Body of pancreas (tissue), 4 donors: ENCODE measurements around the gene ZNF879. TPM values are rescaled to one million over a fixed set of nuclear protein-coding genes. Genes with fewer than 3 reads are reported as not detected.

Source experiments
- ATAC-seq: fragments of 150-250 bp; one replicate; pipeline ENCODE4 v1.9.1; 2016
- DNase-seq, 4 donors: peaks; one replicate each; pipeline ENCODE4 v3.0.0-alpha.2; 2019
- H3K27ac ChIP-seq, 4 donors: fragments of 200-600 bp; sonication (generic); 1 replicate in 3 of 4; 2 replicates in 1 of 4; pipeline versions ENCODE4 v1.5.1 to v1.6.1; 2016 to 2019; ENCODE audit warnings: mild to moderate bottlenecking in 1 of 4, mixed read lengths in 1 of 4, moderate library complexity in 1 of 4
- H3K27me3 ChIP-seq, 2 donors: fragments of 200-600 bp; sonication (generic); one replicate each; pipeline ENCODE4 v1.6.0; 2016; ENCODE audit warnings: mild to moderate bottlenecking in 1 of 2
- H3K36me3 ChIP-seq, 2 donors: fragments of 200-600 bp; sonication (generic); replicated peaks in 1 of 2; 2 replicates each; pipeline ENCODE4 v1.5.1; 2016; ENCODE audit warnings: low read depth in 2 of 2; ENCODE audit not compliant: insufficient read depth in 1 of 2
- H3K4me1 ChIP-seq: fragments of 200-600 bp; sonication (generic); one replicate; pipeline ENCODE4 v1.6.0; 2016
- H3K4me3 ChIP-seq, 2 donors: fragments of 200-600 bp; sonication (generic); 1 replicate in 1 of 2; 2 replicates in 1 of 2; pipeline ENCODE4 v1.5.1; 2016 to 2019
- H3K9me3 ChIP-seq, 3 donors: fragments of 200-600 bp; sonication (generic); 1 replicate in 2 of 3; 2 replicates in 1 of 3; pipeline ENCODE4 v1.5.1; 2016
- CTCF ChIP-seq, 7 experiments: fragments of 450-650 bp in 4 of 7; fragments of 200-600 bp in 3 of 7; sonication (generic) in 3 of 7; IDR thresholded peaks; one replicate each; pipeline ENCODE4 v1.5.1; 2016 to 2019; ENCODE audit warnings: antibody characterized with exemption in 7 of 7
- POLR2A ChIP-seq, 3 donors: fragments of 450-650 bp; IDR thresholded peaks; one replicate each; pipeline ENCODE4 v1.6.1; 2016; ENCODE audit warnings: antibody characterized with exemption in 3 of 3, mild to moderate bottlenecking in 2 of 3
- WGBS, 2 donors: methylation state at CpG; one replicate each; pipeline ENCODE4 v1.1.5; 2017; 5-methylcytosine and 5-hydroxymethylcytosine counted together
- intact Hi-C: fragments of 100-400 bp; cut with DNase I; formaldehyde crosslinking; loops from one replicate; pipeline ENCODE4 v1.15.1; 2023
- total RNA-seq, 2 donors: library from RNA; depleted of rRNA; stranded (reverse); fragments of >200 nt; gene quantifications; one replicate each; pipeline ENCODE4 v1.1.0, GENCODE V29; 2016

The ZNF879 gene
- total RNA-seq, 2 donors from 2014 or later: 1.6 to 2.1 TPM

- intact Hi-C loops: no loop called here
- no peak overlapping the region for H3K27ac ChIP-seq
- no peaks in the 10 kb centered on the region for H3K36me3 ChIP-seq
- H3K4me3 ChIP-seq: no peak overlapping the region
- no peaks in the 10 kb centered on the region for H3K4me1 ChIP-seq
- no peak for DNase-seq
- 18 to 26% methylated on average over 20 to 51 of the region's 53 CpGs for WGBS, 2 donors
- peaks cover 0 to 6% (median 0%) of the 10 kb centered on the region in 3 donors for H3K9me3 ChIP-seq
- no peak for ATAC-seq
- no peaks in the 10 kb centered on the region for H3K27me3 ChIP-seq
- no peak for TF ChIP-seq CTCF (IDR thresholded peaks at IDR 0.05)
- no peak for TF ChIP-seq POLR2A (IDR thresholded peaks at IDR 0.05)
These were observed 29.5 kb upstream of the ZNF879 start for GRCh38 chr5:178993955-178994579.

DNA sequence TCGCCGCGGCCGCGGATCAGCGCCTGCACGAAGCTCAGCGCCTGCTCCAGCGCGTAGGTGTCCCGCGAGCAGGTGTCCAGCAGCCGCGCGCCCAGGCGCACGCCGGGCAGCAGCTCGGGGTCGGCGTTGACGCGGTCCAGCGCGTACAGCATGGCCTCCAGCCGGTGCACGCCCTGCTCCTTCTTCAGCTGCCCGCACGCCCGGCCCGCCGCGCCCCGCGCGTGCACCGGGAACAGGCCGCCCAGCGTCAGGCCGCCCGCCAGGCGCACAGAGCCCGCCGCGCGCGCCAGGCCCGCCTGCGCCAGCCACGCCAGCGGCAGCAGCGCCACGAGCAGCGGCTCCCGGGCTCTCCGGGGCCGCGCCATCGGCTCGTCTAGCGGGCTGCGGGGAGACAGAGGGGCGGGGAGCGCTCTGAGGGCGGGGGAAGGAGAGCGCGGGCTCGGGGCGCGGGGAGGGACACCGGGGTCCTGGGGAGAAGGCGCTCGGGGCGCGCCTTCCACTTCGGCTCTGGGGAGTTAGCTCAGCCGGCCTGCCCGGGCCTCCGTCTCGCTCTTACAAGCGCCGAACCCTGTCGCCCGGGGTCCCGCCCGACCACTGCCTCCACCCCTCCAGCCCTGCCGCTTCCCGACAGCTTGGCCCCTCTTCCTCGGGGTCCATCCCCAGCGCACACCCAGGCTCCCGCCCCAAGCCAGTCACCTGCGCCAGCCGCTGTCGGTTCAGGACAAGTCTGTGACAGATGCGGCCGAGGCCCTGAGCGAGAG lies 28.8 kb upstream of the ZNF879 start, which contains the start of gene GRM6:
GRM6 (minus strand) TSS at position 741 of the 761 bp plus-strand sequence; CDS start at position 365, 376 bp downstream.
- Histone ChIP-seq H3K9me3 (no peaks in the 10 kb centered on the region), H3K27me3 (no peaks in the 10 kb centered on the region), H3K4me1 (no peaks in the 10 kb centered on the region), H3K36me3 (no peaks in the 10 kb centered on the region), H3K4me3 (no peak within 1 kb of the TSS), H3K27ac (no peak within 1 kb of the TSS)
- intact Hi-C loops: no loop called here
- DNase-seq (no peak), ATAC-seq (no peak)
- 2% methylated on average over 90 of the region's 97 CpGs; no CpG with 5 or more reads in 1 of the 2 donors for WGBS, 2 donors
- TF ChIP-seq POLR2A (IDR thresholded peaks at IDR 0.05): no peak
- TF ChIP-seq CTCF (IDR thresholded peaks at IDR 0.05): no peak

DNA sequence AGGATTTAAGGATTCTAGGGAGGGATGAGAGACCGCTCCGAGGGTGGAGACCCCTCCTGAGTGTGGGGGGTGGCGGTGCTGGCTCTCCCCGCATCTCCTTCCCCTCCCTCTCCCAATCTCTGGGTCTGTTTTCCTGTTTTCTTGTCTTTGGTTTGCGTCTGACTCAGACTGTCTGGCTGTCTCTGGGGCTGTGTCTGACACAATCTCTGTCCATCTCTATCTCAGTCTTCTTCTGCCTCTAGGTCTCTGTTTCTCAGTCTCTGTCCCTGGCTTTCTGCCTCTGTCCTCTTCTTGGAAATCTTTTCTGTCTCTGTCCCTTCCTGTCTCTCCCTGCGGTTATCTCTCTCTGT lies 28.3 kb upstream of the ZNF879 start:
- Histone ChIP-seq H3K4me3 (no peak overlapping the region), H3K9me3 (no peaks in the 10 kb centered on the region), H3K27ac (no peak overlapping the region), H3K27me3 (no peaks in the 10 kb centered on the region), H3K4me1 (no peaks in the 10 kb centered on the region), H3K36me3 (no peaks in the 10 kb centered on the region)
- no peak for DNase-seq
- no peak for ATAC-seq
- no peak for TF ChIP-seq CTCF (IDR thresholded peaks at IDR 0.05)
- no peak for TF ChIP-seq POLR2A (IDR thresholded peaks at IDR 0.05)
- WGBS, 2 donors: 4 to 13% methylated on average over 6 of the region's 6 CpGs
- intact Hi-C loops: no loop called here

GRCh38 chr5:178996156-178996555 lies 27.4 kb upstream of the ZNF879 start:
- WGBS, 2 donors: 53 to 55% methylated on average over 10 to 11 of the region's 11 CpGs
- intact Hi-C loops: no loop called here
- Histone ChIP-seq H3K36me3 (no peaks in the 10 kb centered on the region), H3K27me3 (no peaks in the 10 kb centered on the region), H3K4me1 (no peaks in the 10 kb centered on the region), H3K27ac (no peak overlapping the region), H3K9me3 (no peaks in the 10 kb centered on the region), H3K4me3 (no peak overlapping the region)
- DNase-seq (no peak), ATAC-seq (no peak)
- TF ChIP-seq CTCF (IDR thresholded peaks at IDR 0.05) (no peak), POLR2A (IDR thresholded peaks at IDR 0.05) (no peak)
